SJSA1 (cell line): ENCODE results near the gene PDSS2. TPM values are rescaled to one million over a fixed set of nuclear protein-coding genes. Genes with fewer than 3 reads are reported as not detected.
"Not testable (repeated sequence)": the region's sequence is repeated elsewhere in the genome, so short reads cannot be mapped to it uniquely, and the experiment has no call there.

ENCODE experiments used
- DNase-seq, 2 experiments: peaks; one replicate each; pipeline ENCODE4 v3.0.0-alpha.2; 2015 to 2020; ENCODE audit warnings: low spot score in 2 of 2, low read depth in 1 of 2
- H3K27ac ChIP-seq: fragments of 250-450 bp; sonication (Bioruptor Pico); 2 replicates; pipeline ENCODE4 v1.5.1; 2020; ENCODE audit warnings: mild to moderate bottlenecking, moderate library complexity
- H3K27me3 ChIP-seq: fragments of 250-450 bp; sonication (Bioruptor Pico); replicated peaks from 2 replicates; pipeline ENCODE4 v1.5.1; 2020; ENCODE audit warnings: mild to moderate bottlenecking, moderate library complexity
- H3K36me3 ChIP-seq: fragments of 250-450 bp; sonication (Bioruptor Pico); 2 replicates; pipeline ENCODE4 v1.5.1; 2020; ENCODE audit warnings: mild to moderate bottlenecking
- H3K4me1 ChIP-seq: fragments of 250-450 bp; sonication (Bioruptor Pico); replicated peaks from 2 replicates; pipeline ENCODE4 v1.6.1; 2021; ENCODE audit warnings: mild to moderate bottlenecking
- H3K4me3 ChIP-seq: fragments of 250-450 bp; sonication (Bioruptor Pico); 2 replicates; pipeline ENCODE4 v1.5.1; 2020; ENCODE audit warnings: mild to moderate bottlenecking
- H3K9me3 ChIP-seq: fragments of 250-450 bp; sonication (Bioruptor Pico); replicated peaks from 2 replicates; pipeline ENCODE4 v1.5.1; 2020; ENCODE audit warnings: mild to moderate bottlenecking
- total RNA-seq: library from RNA; depleted of rRNA; stranded (reverse); fragments of >200 nt; shearing (Covaris generic); gene quantifications from 2 replicates; pipeline ENCODE4 v1.2.3, GENCODE V29; 2014

The PDSS2 gene
- total RNA-seq, 1 experiment from 2014 or later, result 11.9 TPM

GRCh38 chr6:107329063-107329860 lies 130.1 kb downstream of the PDSS2 start:
- Histone ChIP-seq H3K9me3 (no peaks in the 10 kb centered on the region), H3K4me1 (no peaks in the 10 kb centered on the region), H3K4me3 (no peak overlapping the region), H3K27ac (no peak overlapping the region), H3K36me3 (no peaks in the 10 kb centered on the region), H3K27me3 (no peaks in the 10 kb centered on the region)
- DNase-seq, result no peak

DNA sequence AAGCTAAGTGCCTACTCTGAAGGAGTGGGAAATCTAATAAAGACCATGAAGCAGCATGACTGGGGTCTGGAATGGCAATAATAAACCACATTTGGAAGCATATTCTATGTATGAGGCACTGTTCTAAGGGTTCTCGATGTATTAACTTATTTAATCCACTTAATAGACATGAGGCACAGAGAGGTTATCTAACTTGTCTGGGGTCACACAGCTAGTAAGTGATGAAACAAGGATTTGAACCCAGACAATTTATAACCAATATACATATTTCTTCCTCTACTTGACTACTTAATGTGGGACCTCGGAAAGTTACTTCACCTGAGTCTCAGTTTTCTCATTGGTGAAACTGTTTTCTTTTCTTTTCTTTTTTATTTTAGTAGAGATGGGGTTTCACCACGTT lies 131.3 kb downstream of the PDSS2 start:
- Histone ChIP-seq H3K36me3 (no peaks in the 10 kb centered on the region), H3K4me1 (no peaks in the 10 kb centered on the region), H3K27me3 (no peaks in the 10 kb centered on the region), H3K9me3 (no peaks in the 10 kb centered on the region), H3K4me3 (no peak overlapping the region), H3K27ac (no peak overlapping the region)
- no peak for DNase-seq

DNA sequence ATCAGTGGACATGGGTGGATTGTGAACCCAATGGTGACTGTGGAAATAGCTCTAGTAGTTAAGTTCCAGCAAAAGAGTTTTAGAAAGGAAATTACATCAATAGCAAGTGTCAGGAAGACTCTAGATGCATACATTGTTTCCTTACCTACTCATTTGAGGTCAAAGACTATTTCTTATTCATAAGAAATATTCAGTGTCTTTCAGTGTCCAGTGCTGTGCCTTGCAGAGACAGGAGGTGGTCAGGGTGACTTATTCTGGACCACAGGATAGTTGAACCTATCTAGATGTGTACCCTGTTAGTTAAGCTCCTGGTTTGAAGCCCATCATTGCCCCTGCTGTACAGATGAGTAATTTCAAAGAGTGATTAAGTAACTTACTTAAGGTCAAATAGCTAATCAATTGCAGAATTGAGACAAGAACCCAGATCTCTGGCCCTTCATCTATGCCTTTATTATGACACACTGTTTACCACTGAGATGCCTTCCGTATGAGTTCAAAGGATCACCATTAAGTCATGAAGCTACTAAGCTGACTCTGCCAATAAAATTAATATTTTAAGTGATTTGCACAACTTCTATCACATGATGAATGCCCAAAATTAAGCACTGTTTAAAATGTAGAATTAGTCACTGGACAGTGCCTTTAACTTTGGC lies 136.1 kb downstream of the PDSS2 start:
- Histone ChIP-seq H3K27me3 (no peaks in the 10 kb centered on the region), H3K36me3 (no peaks in the 10 kb centered on the region), H3K4me3 (no peak overlapping the region), H3K27ac (no peak overlapping the region), H3K9me3 (no peaks in the 10 kb centered on the region), H3K4me1 (no peaks in the 10 kb centered on the region)
- DNase-seq, result no peak

- Histone ChIP-seq H3K9me3 (no peaks in the 10 kb centered on the region), H3K27me3 (no peaks in the 10 kb centered on the region), H3K36me3 (no peaks in the 10 kb centered on the region), H3K4me3 (no peak overlapping the region), H3K27ac (no peak overlapping the region), H3K4me1 (no peaks in the 10 kb centered on the region)
- no peak for DNase-seq
Observed at GRCh38 chr6:107321793-107322192, 137.6 kb downstream of the PDSS2 start.

DNA sequence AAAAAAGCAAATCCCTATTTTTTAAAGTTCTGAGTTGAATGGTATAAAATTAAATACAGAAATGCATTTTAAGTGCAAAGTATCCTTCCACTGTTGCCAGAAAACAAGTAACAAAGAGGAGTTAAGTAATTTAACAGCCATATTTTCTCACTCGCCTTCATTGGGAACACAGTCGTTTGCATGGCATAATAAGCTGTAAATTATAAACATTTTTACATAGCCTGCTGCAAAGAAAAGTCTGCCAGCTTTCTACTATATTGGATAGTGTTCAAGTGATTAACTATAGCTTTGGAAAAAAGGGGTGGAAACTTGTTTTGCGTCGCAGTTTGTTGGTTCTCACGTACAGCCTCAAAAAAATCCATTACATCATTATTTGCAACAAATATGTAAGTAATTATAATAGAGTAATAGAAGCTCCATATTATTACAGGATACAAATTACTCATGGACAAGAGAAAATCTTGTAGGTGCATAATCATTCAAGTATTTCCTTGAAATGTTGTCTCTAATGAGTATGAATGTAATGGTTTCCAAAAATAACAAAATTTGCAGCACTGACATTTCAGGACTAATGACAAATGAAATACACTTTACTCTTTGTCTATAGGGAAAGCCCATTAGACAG lies 139.3 kb downstream of the PDSS2 start:
- no peak overlapping the region for H3K27ac ChIP-seq
- no peaks in the 10 kb centered on the region for H3K9me3 ChIP-seq
- no peaks in the 10 kb centered on the region for H3K27me3 ChIP-seq
- no peaks in the 10 kb centered on the region for H3K36me3 ChIP-seq
- H3K4me1 ChIP-seq, result no peaks in the 10 kb centered on the region
- no peak for DNase-seq
- no peak overlapping the region for H3K4me3 ChIP-seq

GRCh38 chr6:107318100-107318736 lies 141.1 kb downstream of the PDSS2 start:
- Histone ChIP-seq H3K4me1 (no peaks in the 10 kb centered on the region), H3K27me3 (no peaks in the 10 kb centered on the region), H3K36me3 (no peaks in the 10 kb centered on the region), H3K27ac (no peak overlapping the region), H3K9me3 (no peaks in the 10 kb centered on the region), H3K4me3 (no peak overlapping the region)
- peak; percentile 18 to 47 for DNase-seq

DNA sequence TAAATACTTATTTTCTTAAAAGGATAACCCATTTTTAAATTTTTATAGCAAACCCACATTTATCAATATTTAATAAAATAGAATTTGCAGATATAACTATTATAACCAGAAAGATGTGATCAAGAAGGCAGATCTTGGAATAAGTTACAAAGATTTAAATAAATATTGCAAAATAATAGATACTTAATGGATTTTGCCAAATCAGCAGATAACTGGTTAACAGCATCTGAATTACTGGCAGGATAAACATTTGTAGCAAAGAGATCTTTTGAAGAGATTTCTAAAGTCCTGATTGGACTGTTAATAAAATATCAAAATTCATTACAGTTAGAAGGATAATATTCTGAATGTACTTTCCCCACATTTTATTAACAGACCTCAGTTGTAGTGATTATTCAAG lies 144.2 kb downstream of the PDSS2 start:
- Histone ChIP-seq H3K27me3 (no peaks in the 10 kb centered on the region), H3K4me3 (no peak overlapping the region), H3K9me3 (no peaks in the 10 kb centered on the region), H3K4me1 (no peaks in the 10 kb centered on the region), H3K27ac (no peak overlapping the region), H3K36me3 (no peaks in the 10 kb centered on the region)
- no peak for DNase-seq

DNA sequence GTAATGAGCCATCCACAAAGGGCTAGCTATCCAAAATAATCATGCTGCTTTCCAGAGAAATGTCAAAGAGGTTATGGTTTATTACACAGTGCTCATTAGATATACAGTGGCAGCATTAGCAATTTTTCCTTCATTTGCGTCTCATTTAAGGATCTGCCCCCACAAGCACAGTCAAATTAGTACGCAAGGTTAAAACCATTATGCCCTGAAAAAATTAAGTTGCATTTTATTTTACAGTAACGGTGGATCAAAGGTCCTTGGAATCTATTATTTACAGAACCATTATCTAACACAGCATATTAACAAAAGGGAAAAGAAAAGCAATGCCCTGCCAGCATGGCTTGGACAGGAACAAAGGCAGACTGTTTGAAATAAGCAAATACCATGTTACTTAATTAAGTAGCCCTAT lies 144.8 kb downstream of the PDSS2 start:
- Histone ChIP-seq H3K4me3 (no peak overlapping the region), H3K36me3 (no peaks in the 10 kb centered on the region), H3K4me1 (no peaks in the 10 kb centered on the region), H3K9me3 (no peaks in the 10 kb centered on the region), H3K27ac (no peak overlapping the region), H3K27me3 (no peaks in the 10 kb centered on the region)
- DNase-seq, result no peak

DNA sequence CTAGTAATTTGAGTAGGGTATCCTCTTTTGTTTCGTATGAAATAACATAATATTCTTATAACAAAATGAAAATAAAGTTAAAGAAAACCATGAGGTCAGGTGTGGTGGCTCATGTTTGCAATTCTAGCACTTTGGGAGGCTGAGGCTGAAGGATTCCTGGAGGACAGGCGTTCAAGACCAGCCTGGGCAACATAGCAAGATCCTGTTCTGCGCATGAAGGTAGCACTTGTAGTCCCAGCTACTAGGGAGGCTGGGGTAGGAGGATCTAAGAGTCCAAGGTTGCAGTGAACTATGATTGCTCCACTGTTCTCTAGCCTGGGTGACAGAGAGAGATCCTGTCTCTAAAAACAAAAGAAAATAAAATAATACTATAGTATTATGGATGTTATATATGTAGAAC lies 145.6 kb downstream of the PDSS2 start:
- Histone ChIP-seq H3K4me1 (no peaks in the 10 kb centered on the region), H3K4me3 (no peak overlapping the region), H3K9me3 (no peaks in the 10 kb centered on the region), H3K27me3 (no peaks in the 10 kb centered on the region), H3K27ac (no peak overlapping the region), H3K36me3 (no peaks in the 10 kb centered on the region)
- no peak for DNase-seq

DNA sequence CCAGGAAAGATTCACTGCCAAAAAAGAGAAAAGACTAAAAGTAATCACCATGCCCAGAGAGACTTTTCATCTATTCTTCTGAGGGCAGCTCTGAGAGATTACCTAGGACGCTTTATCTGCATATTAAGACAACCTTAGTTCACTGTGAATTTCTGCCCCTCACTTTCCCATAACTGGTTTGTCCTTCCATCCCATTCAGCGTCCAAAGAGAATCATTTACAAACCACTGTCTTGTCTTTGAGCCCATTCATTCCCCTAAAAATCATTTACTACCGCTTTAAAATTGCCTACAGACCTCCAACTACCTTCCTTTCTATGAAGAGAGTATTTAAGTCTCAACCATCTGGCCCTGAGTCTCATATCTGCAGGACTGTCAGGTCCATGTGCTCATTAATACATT lies 149.0 kb downstream of the PDSS2 start:
- no peaks in the 10 kb centered on the region for H3K9me3 ChIP-seq
- no peak for DNase-seq
- H3K27ac ChIP-seq, result no peak overlapping the region
- H3K4me1 ChIP-seq, result no peaks in the 10 kb centered on the region
- H3K4me3 ChIP-seq, result no peak overlapping the region
- no peaks in the 10 kb centered on the region for H3K27me3 ChIP-seq
- no peaks in the 10 kb centered on the region for H3K36me3 ChIP-seq

DNA sequence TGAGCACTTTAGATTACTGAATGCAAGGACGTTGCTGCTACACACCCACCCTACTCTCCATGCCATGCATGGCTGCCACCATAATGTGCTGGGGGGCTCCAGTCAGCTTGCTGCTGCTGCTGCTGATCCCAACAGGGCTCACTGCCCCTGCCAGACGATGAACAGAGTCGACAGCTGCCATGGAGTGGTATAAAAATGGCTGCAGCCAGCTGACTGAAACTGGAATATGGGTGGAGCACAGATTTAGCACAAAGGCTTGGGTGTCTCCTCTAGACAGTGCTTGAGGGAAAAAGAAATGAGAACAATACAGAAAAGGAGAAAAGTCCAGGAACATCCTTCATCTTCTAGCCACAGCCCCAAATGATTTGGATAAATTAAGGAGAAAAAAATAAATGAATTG lies 150.7 kb downstream of the PDSS2 start:
- Histone ChIP-seq H3K4me1 (no peaks in the 10 kb centered on the region), H3K9me3 (no peaks in the 10 kb centered on the region), H3K27me3 (no peaks in the 10 kb centered on the region), H3K27ac (no peak overlapping the region), H3K36me3 (no peaks in the 10 kb centered on the region), H3K4me3 (no peak overlapping the region)
- no peak for DNase-seq

DNA sequence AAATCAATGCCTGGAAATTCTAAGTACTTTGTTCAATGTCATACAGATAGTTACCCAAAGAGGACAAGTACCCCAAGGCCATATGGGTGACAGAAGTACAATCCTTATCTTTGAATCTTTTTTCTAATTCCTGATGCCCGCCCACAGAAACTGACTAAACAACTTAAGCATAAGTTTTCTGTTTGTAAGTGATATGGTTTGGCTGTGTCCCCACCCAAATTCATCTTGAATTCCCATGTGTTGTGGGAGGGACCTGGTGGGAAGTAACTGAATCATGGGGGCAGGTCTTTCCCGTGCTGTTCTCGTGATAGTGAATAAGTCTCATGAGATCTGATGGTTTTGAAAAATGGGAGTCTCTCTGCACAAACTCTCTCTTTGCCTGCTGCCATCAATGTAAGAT lies 153.4 kb downstream of the PDSS2 start:
- H3K4me1 ChIP-seq, H3K27ac ChIP-seq, H3K36me3 ChIP-seq, H3K4me3 ChIP-seq, DNase-seq, H3K27me3 ChIP-seq, H3K9me3 ChIP-seq: not testable (repeated sequence)

DNA sequence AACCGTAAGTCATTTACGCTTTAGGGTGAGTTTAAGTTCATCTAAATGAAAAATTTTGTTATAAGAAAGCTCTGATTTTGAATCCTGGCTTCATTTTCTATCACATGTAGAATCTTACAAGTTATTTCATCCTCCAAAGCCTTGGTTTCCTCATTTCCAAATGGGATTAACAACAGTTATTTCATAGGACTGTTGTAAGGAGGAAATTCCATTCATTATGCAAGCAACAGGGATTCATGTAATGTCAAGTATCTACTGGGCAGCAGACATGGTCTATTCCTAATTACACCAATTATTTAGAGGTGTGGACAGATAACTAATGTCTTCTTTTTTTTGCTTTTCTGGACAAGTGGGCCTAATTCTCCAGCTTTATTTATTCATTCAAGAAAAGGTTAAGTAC lies 154.0 kb downstream of the PDSS2 start:
- Histone ChIP-seq H3K27me3 (no peaks in the 10 kb centered on the region), H3K4me1 (no peaks in the 10 kb centered on the region), H3K27ac (no peak overlapping the region), H3K36me3 (no peaks in the 10 kb centered on the region), H3K9me3 (no peaks in the 10 kb centered on the region), H3K4me3 (no peak overlapping the region)
- DNase-seq, result no peak

DNA sequence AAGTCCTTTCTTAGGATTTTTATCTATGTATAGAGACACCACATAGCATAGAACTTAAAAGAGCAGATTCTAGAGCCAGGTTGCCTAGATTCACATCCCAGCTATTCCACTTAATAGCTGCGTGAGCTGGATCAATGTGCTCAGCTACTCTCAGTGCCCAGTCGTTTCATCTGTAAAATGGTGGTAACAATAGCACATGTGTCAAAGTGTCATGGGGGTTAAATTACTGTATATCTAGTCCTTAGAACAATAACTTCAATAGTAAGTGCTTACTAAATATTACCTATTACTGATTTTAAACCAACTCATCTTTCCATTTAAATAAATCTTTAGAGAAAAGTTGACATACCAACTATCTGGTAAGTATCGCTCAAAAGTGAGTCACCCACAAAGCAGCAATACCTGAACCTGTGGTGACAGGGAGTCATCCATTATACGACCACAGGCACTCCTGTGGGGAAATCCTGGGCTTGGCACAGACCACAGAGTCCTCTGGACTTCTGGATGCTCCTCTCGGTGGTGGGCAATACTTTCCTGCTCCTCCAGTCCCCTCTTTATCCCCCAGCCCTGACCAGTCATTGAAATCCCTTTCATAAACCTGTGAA lies 154.8 kb downstream of the PDSS2 start:
- DNase-seq, result no peak
- H3K4me3 ChIP-seq, result no peak overlapping the region
- H3K36me3 ChIP-seq, result no peaks in the 10 kb centered on the region
- no peaks in the 10 kb centered on the region for H3K4me1 ChIP-seq
- H3K9me3 ChIP-seq, result no peaks in the 10 kb centered on the region
- H3K27me3 ChIP-seq, result no peaks in the 10 kb centered on the region
- H3K27ac ChIP-seq, result no peak overlapping the region
